Measurements from ENCODE around the gene WDR49.

Gene WDR49

GRCh38 chr3:167501941-167502340, 151.8 kb downstream of the WDR49 start:
- H3K9ac ChIP-seq (ENCODE audit: insufficient read length, low read depth) = no peak overlapping the region
- H3K9me3 ChIP-seq (ENCODE audit: insufficient read depth, low read length) = no peaks in the 10 kb centered on the region
- TF ChIP-seq ZNF274 (IDR thresholded peaks at IDR 0.05; ENCODE audit: low read depth, low read length) = no peak
- no peak for TF ChIP-seq YY1 (IDR thresholded peaks at IDR 0.05; ENCODE audit: insufficient read depth, insufficient read length)
- no peak for TF ChIP-seq SUZ12 (IDR thresholded peaks at IDR 0.05; ENCODE audit: extremely low read depth, insufficient read depth, insufficient read length)
- no peaks in the 10 kb centered on the region for H3K36me3 ChIP-seq (ENCODE audit: insufficient read depth, insufficient read length, low read length)
- H3K4me3 ChIP-seq (ENCODE audit: insufficient read length, low read depth) = no peak overlapping the region
- no peaks in the 10 kb centered on the region for H3K4me1 ChIP-seq (ENCODE audit: insufficient read depth, insufficient read length)
- DNase-seq (ENCODE audit: low read depth, low spot score) = no peak
- no peaks in the 10 kb centered on the region for H3K27me3 ChIP-seq (ENCODE audit: insufficient read depth, insufficient read length)

- no peak for TF ChIP-seq YY1 (IDR thresholded peaks at IDR 0.05; ENCODE audit: insufficient read depth, insufficient read length)
- no peak for TF ChIP-seq SUZ12 (IDR thresholded peaks at IDR 0.05; ENCODE audit: extremely low read depth, insufficient read depth, insufficient read length)
- TF ChIP-seq ZNF274 (IDR thresholded peaks at IDR 0.05; ENCODE audit: low read depth, low read length) = no peak
- H3K9me3 ChIP-seq (ENCODE audit: insufficient read depth, low read length) = no peaks in the 10 kb centered on the region
Measured at GRCh38 chr3:167497903-167498302, 155.8 kb downstream of the WDR49 start.

GRCh38 chr3:167493244-167493643, 160.5 kb downstream of the WDR49 start:
- Histone ChIP-seq H3K36me3 (ENCODE audit: insufficient read depth, insufficient read length, low read length) (no peaks in the 10 kb centered on the region), H3K27me3 (ENCODE audit: insufficient read depth, insufficient read length) (no peaks in the 10 kb centered on the region), H3K9me3 (ENCODE audit: insufficient read depth, low read length) (no peaks in the 10 kb centered on the region), H3K4me1 (ENCODE audit: insufficient read depth, insufficient read length) (no peaks in the 10 kb centered on the region), H3K9ac (ENCODE audit: insufficient read length, low read depth) (no peak overlapping the region), H3K4me3 (ENCODE audit: insufficient read length, low read depth) (no peak overlapping the region)
- peak; percentile 25 for DNase-seq (ENCODE audit: low read depth, low spot score)
- TF ChIP-seq ZNF274 (IDR thresholded peaks at IDR 0.05; ENCODE audit: low read depth, low read length) (no peak), SUZ12 (IDR thresholded peaks at IDR 0.05; ENCODE audit: extremely low read depth, insufficient read depth, insufficient read length) (no peak), YY1 (IDR thresholded peaks at IDR 0.05; ENCODE audit: insufficient read depth, insufficient read length) (no peak)

More at GRCh38 chr3:167497903-167498302, 155.8 kb downstream of the WDR49 start:
- no peaks in the 10 kb centered on the region for H3K4me1 ChIP-seq (ENCODE audit: insufficient read depth, insufficient read length)
- H3K27me3 ChIP-seq (ENCODE audit: insufficient read depth, insufficient read length) = no peaks in the 10 kb centered on the region
- H3K36me3 ChIP-seq (ENCODE audit: insufficient read depth, insufficient read length, low read length) = no peaks in the 10 kb centered on the region
- no peak overlapping the region for H3K4me3 ChIP-seq (ENCODE audit: insufficient read length, low read depth)
- no peak for DNase-seq (ENCODE audit: low read depth, low spot score)
- H3K9ac ChIP-seq (ENCODE audit: insufficient read length, low read depth) = no peak overlapping the region

GRCh38 chr3:167491621-167492020, 162.1 kb downstream of the WDR49 start:
- no peaks in the 10 kb centered on the region for H3K36me3 ChIP-seq (ENCODE audit: insufficient read depth, insufficient read length, low read length)
- H3K4me3 ChIP-seq (ENCODE audit: insufficient read length, low read depth) = no peak overlapping the region
- TF ChIP-seq ZNF274 (IDR thresholded peaks at IDR 0.05; ENCODE audit: low read depth, low read length) (no peak), SUZ12 (IDR thresholded peaks at IDR 0.05; ENCODE audit: extremely low read depth, insufficient read depth, insufficient read length) (no peak), YY1 (IDR thresholded peaks at IDR 0.05; ENCODE audit: insufficient read depth, insufficient read length) (no peak)
- no peak for DNase-seq (ENCODE audit: low read depth, low spot score)
- no peaks in the 10 kb centered on the region for H3K9me3 ChIP-seq (ENCODE audit: insufficient read depth, low read length)
- no peak overlapping the region for H3K9ac ChIP-seq (ENCODE audit: insufficient read length, low read depth)
- H3K27me3 ChIP-seq (ENCODE audit: insufficient read depth, insufficient read length) = no peaks in the 10 kb centered on the region
- no peaks in the 10 kb centered on the region for H3K4me1 ChIP-seq (ENCODE audit: insufficient read depth, insufficient read length)

- no peaks in the 10 kb centered on the region for H3K4me1 ChIP-seq (ENCODE audit: insufficient read depth, insufficient read length)
- no peak overlapping the region for H3K9ac ChIP-seq (ENCODE audit: insufficient read length, low read depth)
- H3K36me3 ChIP-seq (ENCODE audit: insufficient read depth, insufficient read length, low read length) = no peaks in the 10 kb centered on the region
- TF ChIP-seq SUZ12 (IDR thresholded peaks at IDR 0.05; ENCODE audit: extremely low read depth, insufficient read depth, insufficient read length) (no peak), ZNF274 (IDR thresholded peaks at IDR 0.05; ENCODE audit: low read depth, low read length) (no peak), YY1 (IDR thresholded peaks at IDR 0.05; ENCODE audit: insufficient read depth, insufficient read length) (no peak)
- no peak for DNase-seq (ENCODE audit: low read depth, low spot score)
- no peaks in the 10 kb centered on the region for H3K27me3 ChIP-seq (ENCODE audit: insufficient read depth, insufficient read length)
- H3K4me3 ChIP-seq (ENCODE audit: insufficient read length, low read depth) = no peak overlapping the region
- H3K9me3 ChIP-seq (ENCODE audit: insufficient read depth, low read length) = no peaks in the 10 kb centered on the region
Measured at GRCh38 chr3:167489571-167489970, 164.2 kb downstream of the WDR49 start.

GRCh38 chr3:167487556-167487955, 166.2 kb downstream of the WDR49 start:
- Histone ChIP-seq H3K4me3 (ENCODE audit: insufficient read length, low read depth) (no peak overlapping the region), H3K36me3 (ENCODE audit: insufficient read depth, insufficient read length, low read length) (no peaks in the 10 kb centered on the region), H3K9me3 (ENCODE audit: insufficient read depth, low read length) (no peaks in the 10 kb centered on the region), H3K4me1 (ENCODE audit: insufficient read depth, insufficient read length) (no peaks in the 10 kb centered on the region), H3K9ac (ENCODE audit: insufficient read length, low read depth) (no peak overlapping the region), H3K27me3 (ENCODE audit: insufficient read depth, insufficient read length) (no peaks in the 10 kb centered on the region)
- DNase-seq (ENCODE audit: low read depth, low spot score) = no peak
- no peak for TF ChIP-seq SUZ12 (IDR thresholded peaks at IDR 0.05; ENCODE audit: extremely low read depth, insufficient read depth, insufficient read length)
- TF ChIP-seq YY1 (IDR thresholded peaks at IDR 0.05; ENCODE audit: insufficient read depth, insufficient read length) = no peak
- TF ChIP-seq ZNF274 (IDR thresholded peaks at IDR 0.05; ENCODE audit: low read depth, low read length) = no peak

- H3K9ac ChIP-seq (ENCODE audit: insufficient read length, low read depth) = no peak overlapping the region
- no peak for DNase-seq (ENCODE audit: low read depth, low spot score)
- no peak overlapping the region for H3K4me3 ChIP-seq (ENCODE audit: insufficient read length, low read depth)
- H3K36me3 ChIP-seq (ENCODE audit: insufficient read depth, insufficient read length, low read length) = no peaks in the 10 kb centered on the region
- TF ChIP-seq YY1 (IDR thresholded peaks at IDR 0.05; ENCODE audit: insufficient read depth, insufficient read length) (no peak), SUZ12 (IDR thresholded peaks at IDR 0.05; ENCODE audit: extremely low read depth, insufficient read depth, insufficient read length) (no peak), ZNF274 (IDR thresholded peaks at IDR 0.05; ENCODE audit: low read depth, low read length) (no peak)
- H3K27me3 ChIP-seq (ENCODE audit: insufficient read depth, insufficient read length) = no peaks in the 10 kb centered on the region
- no peaks in the 10 kb centered on the region for H3K9me3 ChIP-seq (ENCODE audit: insufficient read depth, low read length)
- H3K4me1 ChIP-seq (ENCODE audit: insufficient read depth, insufficient read length) = no peaks in the 10 kb centered on the region
Measured at GRCh38 chr3:167484551-167484950, 169.2 kb downstream of the WDR49 start.
